ENCODE data around the gene SOST. TPM values are rescaled to one million over a fixed set of nuclear protein-coding genes. Genes with fewer than 3 reads are reported as not detected.

SOST gene
- total RNA-seq, 1 experiment from 2014 or later, result 0.07 TPM

- TF ChIP-seq GRHL2 (CRISPR knock-in tag; IDR thresholded peaks at IDR 0.05; ENCODE audit: insufficient replicate concordance, severe bottlenecking) (no peak), FOXP4 (CRISPR knock-in tag; IDR thresholded peaks at IDR 0.05) (no peak), NFE2L1 (CRISPR knock-in tag; IDR thresholded peaks at IDR 0.05) (no peak), IRF2 (CRISPR knock-in tag; IDR thresholded peaks at IDR 0.05; ENCODE audit: borderline replicate concordance, low read depth) (no peak)
- TF ChIP-seq, protein P1, sequence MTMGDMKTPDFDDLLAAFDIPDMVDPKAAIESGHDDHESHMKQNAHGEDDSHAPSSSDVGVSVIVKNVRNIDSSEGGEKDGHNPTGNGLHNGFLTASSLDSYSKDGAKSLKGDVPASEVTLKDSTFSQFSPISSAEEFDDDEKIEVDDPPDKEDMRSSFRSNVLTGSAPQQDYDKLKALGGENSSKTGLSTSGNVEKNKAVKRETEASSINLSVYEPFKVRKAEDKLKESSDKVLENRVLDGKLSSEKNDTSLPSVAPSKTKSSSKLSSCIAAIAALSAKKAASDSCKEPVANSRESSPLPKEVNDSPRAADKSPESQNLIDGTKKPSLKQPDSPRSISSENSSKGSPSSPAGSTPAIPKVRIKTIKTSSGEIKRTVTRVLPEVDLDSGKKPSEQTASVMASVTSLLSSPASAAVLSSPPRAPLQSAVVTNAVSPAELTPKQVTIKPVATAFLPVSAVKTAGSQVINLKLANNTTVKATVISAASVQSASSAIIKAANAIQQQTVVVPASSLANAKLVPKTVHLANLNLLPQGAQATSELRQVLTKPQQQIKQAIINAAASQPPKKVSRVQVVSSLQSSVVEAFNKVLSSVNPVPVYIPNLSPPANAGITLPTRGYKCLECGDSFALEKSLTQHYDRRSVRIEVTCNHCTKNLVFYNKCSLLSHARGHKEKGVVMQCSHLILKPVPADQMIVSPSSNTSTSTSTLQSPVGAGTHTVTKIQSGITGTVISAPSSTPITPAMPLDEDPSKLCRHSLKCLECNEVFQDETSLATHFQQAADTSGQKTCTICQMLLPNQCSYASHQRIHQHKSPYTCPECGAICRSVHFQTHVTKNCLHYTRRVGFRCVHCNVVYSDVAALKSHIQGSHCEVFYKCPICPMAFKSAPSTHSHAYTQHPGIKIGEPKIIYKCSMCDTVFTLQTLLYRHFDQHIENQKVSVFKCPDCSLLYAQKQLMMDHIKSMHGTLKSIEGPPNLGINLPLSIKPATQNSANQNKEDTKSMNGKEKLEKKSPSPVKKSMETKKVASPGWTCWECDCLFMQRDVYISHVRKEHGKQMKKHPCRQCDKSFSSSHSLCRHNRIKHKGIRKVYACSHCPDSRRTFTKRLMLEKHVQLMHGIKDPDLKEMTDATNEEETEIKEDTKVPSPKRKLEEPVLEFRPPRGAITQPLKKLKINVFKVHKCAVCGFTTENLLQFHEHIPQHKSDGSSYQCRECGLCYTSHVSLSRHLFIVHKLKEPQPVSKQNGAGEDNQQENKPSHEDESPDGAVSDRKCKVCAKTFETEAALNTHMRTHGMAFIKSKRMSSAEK (CRISPR knock-in tag; IDR thresholded peaks at IDR 0.05; ENCODE audit: borderline replicate concordance), result no peak
Measured at GRCh38 chr17:43718544-43718943, 40.0 kb downstream of the SOST start (continued).

DNA sequence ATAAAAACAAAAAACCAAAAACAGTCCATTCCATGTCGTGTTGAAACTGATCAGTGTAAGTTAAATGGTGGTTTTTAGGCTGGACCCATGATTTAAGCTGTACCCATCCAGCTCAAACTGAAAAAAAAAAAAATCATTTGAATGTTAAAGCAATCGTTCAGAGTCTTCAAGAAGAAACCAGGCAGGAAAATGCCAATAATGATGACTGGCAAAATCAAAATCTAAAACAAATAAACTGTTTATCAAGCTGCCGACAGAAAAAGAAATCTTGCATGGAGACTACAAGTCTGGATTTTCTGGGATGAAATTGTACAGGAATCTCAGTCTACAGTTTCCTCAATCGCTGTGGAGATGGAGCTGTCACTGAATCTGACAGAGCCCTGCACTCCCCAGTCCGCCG, 40.7 kb downstream of the SOST start:
- Mint-ChIP-seq H3K4me1 (peaks cover 43% of the 10 kb centered on the region), H3K27ac (no peak overlapping the region), H3K9me3 (no peaks in the 10 kb centered on the region), H3K4me3 (no peak overlapping the region), H3K27me3 (ENCODE audit: low read depth) (peaks cover 55% of the 10 kb centered on the region), H3K36me3 (no peaks in the 10 kb centered on the region)
- POLR2A ChIA-PET, result no interaction called here
- CTCF ChIA-PET, result interaction anchor here (1.9 kb wide), 1 partner anchor 42 kb away, joined by 7 read pairs; no protein-coding TSS in a partner anchor
- DNase-seq (ENCODE audit: low spot score), result no peak
- ATAC-seq, result no peak
- TF ChIP-seq OVOL2 (CRISPR knock-in tag; IDR thresholded peaks at IDR 0.05; ENCODE audit: borderline replicate concordance), result no peak
- TF ChIP-seq PRRX2 (CRISPR knock-in tag; IDR thresholded peaks at IDR 0.05), result no peak
- TF ChIP-seq, protein P2, sequence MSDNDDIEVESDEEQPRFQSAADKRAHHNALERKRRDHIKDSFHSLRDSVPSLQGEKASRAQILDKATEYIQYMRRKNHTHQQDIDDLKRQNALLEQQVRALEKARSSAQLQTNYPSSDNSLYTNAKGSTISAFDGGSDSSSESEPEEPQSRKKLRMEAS (CRISPR knock-in tag; IDR thresholded peaks at IDR 0.05), result no peak
- TF ChIP-seq NFYB (CRISPR knock-in tag; conservative IDR thresholded peaks at IDR 0.05; ENCODE audit: low read depth), result no peak
- no peak for TF ChIP-seq TCF7 (CRISPR knock-in tag; IDR thresholded peaks at IDR 0.05; ENCODE audit: low read depth)
- TF ChIP-seq ATF1 (CRISPR knock-in tag; IDR thresholded peaks at IDR 0.05), result no peak
- no peak for TF ChIP-seq USF1 (CRISPR knock-in tag; IDR thresholded peaks at IDR 0.05)
- TF ChIP-seq HMGXB4 (CRISPR knock-in tag; IDR thresholded peaks at IDR 0.05), result no peak
- TF ChIP-seq HMGA2 (CRISPR knock-in tag; IDR thresholded peaks at IDR 0.05), result no peak
- TF ChIP-seq ERG (CRISPR knock-in tag; IDR thresholded peaks at IDR 0.05), result no peak
- TF ChIP-seq, protein P3, sequence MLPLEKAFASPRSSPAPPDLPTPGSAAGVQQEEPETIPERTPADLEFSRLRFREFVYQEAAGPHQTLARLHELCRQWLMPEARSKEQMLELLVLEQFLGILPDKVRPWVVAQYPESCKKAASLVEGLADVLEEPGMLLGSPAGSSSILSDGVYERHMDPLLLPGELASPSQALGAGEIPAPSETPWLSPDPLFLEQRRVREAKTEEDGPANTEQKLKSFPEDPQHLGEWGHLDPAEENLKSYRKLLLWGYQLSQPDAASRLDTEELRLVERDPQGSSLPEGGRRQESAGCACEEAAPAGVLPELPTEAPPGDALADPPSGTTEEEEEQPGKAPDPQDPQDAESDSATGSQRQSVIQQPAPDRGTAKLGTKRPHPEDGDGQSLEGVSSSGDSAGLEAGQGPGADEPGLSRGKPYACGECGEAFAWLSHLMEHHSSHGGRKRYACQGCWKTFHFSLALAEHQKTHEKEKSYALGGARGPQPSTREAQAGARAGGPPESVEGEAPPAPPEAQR (CRISPR knock-in tag; IDR thresholded peaks at IDR 0.05), result no peak
- TF ChIP-seq JUN (CRISPR knock-in tag; IDR thresholded peaks at IDR 0.05), result no peak
- TF ChIP-seq TEAD1 (CRISPR knock-in tag; IDR thresholded peaks at IDR 0.05), result no peak
- TF ChIP-seq, protein P4, sequence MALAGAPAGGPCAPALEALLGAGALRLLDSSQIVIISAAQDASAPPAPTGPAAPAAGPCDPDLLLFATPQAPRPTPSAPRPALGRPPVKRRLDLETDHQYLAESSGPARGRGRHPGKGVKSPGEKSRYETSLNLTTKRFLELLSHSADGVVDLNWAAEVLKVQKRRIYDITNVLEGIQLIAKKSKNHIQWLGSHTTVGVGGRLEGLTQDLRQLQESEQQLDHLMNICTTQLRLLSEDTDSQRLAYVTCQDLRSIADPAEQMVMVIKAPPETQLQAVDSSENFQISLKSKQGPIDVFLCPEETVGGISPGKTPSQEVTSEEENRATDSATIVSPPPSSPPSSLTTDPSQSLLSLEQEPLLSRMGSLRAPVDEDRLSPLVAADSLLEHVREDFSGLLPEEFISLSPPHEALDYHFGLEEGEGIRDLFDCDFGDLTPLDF (CRISPR knock-in tag; IDR thresholded peaks at IDR 0.05), result no peak
- TF ChIP-seq CBFB (CRISPR knock-in tag; IDR thresholded peaks at IDR 0.05; ENCODE audit: low read depth), result no peak

All from WTC11 (cell line).